Amniotic epithelial cell (primary cell): Measurements from ENCODE around the gene GALNT16.
"Not testable (repeated sequence)": the region's sequence is repeated elsewhere in the genome, so short reads cannot be mapped to it uniquely, and the experiment has no call there.

Source experiments
- DNase-seq: peaks from one replicate; pipeline ENCODE4 v3.0.0-alpha.2; 2010; ENCODE audit warnings: low read depth

The GALNT16 gene

GRCh38 chr14:69259527-69260189 lies at the start of gene GALNT16:
Gene GALNT16, plus strand, starts transcription at chr14:69260158. Its CDS starts 133 bp downstream, at chr14:69260291.
- DNase-seq: no peak

- peak; percentile 37 for DNase-seq
Measured at GRCh38 chr14:69214393-69214792, 45.6 kb upstream of the GALNT16 start.

- DNase-seq: not testable (repeated sequence)
Measured at GRCh38 chr14:69217663-69218062, 42.3 kb upstream of the GALNT16 start.

GRCh38 chr14:69224946-69225345 lies 35.0 kb upstream of the GALNT16 start:
- no peak for DNase-seq

GRCh38 chr14:69226178-69226577 lies 33.8 kb upstream of the GALNT16 start:
- peak; percentile 36 for DNase-seq

- DNase-seq: peak; percentile 39
Measured at GRCh38 chr14:69226736-69227135, 33.2 kb upstream of the GALNT16 start.

GRCh38 chr14:69231486-69231885 lies 28.5 kb upstream of the GALNT16 start:
- DNase-seq: no peak

- no peak for DNase-seq
Measured at GRCh38 chr14:69232388-69232787, 27.6 kb upstream of the GALNT16 start.

- no peak for DNase-seq
Measured at GRCh38 chr14:69234106-69234505, 25.9 kb upstream of the GALNT16 start.

- no peak for DNase-seq
Measured at GRCh38 chr14:69235708-69236107, 24.2 kb upstream of the GALNT16 start.

GRCh38 chr14:69237142-69237541 lies 22.8 kb upstream of the GALNT16 start:
- no peak for DNase-seq

- DNase-seq: no peak
Measured at GRCh38 chr14:69237584-69237983, 22.4 kb upstream of the GALNT16 start.

- no peak for DNase-seq
Measured at GRCh38 chr14:69238883-69239282, 21.1 kb upstream of the GALNT16 start.

- no peak for DNase-seq
Measured at GRCh38 chr14:69240527-69241173, 19.3 kb upstream of the GALNT16 start.

- no peak for DNase-seq
Measured at GRCh38 chr14:69241577-69241976, 18.4 kb upstream of the GALNT16 start.

GRCh38 chr14:69242311-69243224 lies 17.4 kb upstream of the GALNT16 start:
- peak; percentile 68 for DNase-seq

GRCh38 chr14:69244946-69245345 lies 15.0 kb upstream of the GALNT16 start:
- no peak for DNase-seq

- DNase-seq: no peak
Measured at GRCh38 chr14:69246331-69246730, 13.6 kb upstream of the GALNT16 start.

GRCh38 chr14:69247676-69248440 lies 12.1 kb upstream of the GALNT16 start:
- DNase-seq: peak; percentile 71

- DNase-seq: no peak
Measured at GRCh38 chr14:69249603-69250002, 10.4 kb upstream of the GALNT16 start.

- no peak for DNase-seq
Measured at GRCh38 chr14:69252851-69253250, 7.1 kb upstream of the GALNT16 start.

GRCh38 chr14:69259168-69259526 lies 811 bp upstream of the GALNT16 start:
- DNase-seq: no peak
